SU-DHL-6 (cell line): ENCODE measurements around the gene RTN4.

Experiments used
- CTCF ChIP-seq: fragments of 200-600 bp; sonication (generic); IDR thresholded peaks from one replicate; pipeline ENCODE4 v1.5.1; 2017; ENCODE audit warnings: antibody characterized with exemption, mild to moderate bottlenecking, low read length, moderate library complexity; ENCODE audit not compliant: insufficient read depth, poor library complexity, severe bottlenecking
- EZH2phosphoT487 ChIP-seq: fragments of 200-600 bp; sonication (generic), shearing (Covaris generic); conservative IDR thresholded peaks from 2 replicates; pipeline ENCODE4 v1.6.1; 2018; ENCODE audit warnings: mild to moderate bottlenecking, antibody characterized with exemption, low read length, moderate library complexity, mixed read lengths

GRCh38 chr2:55010149-55010591, 40.1 kb downstream of the RTN4 start:
- no peak for TF ChIP-seq CTCF
- no peak for TF ChIP-seq EZH2phosphoT487
